Breast epithelium (tissue), 4 donors: ENCODE data around the gene ZNF486. TPM values are rescaled to one million over a fixed set of nuclear protein-coding genes. Genes with fewer than 3 reads are reported as not detected.
"Not testable (repeated sequence)": the region's sequence is repeated elsewhere in the genome, so short reads cannot be mapped to it uniquely, and the experiment has no call there.

ENCODE experiments used
- DNase-seq, 2 donors: peaks; one replicate each; pipeline ENCODE4 v3.0.0-alpha.2; 2019; ENCODE audit warnings: low spot score in 2 of 2
- H3K27ac ChIP-seq, 2 donors: fragments of 200-600 bp; sonication (generic) in 1 of 2; one replicate each; pipeline ENCODE4 v1.5.1; 2016 to 2019; ENCODE audit warnings: mild to moderate bottlenecking in 1 of 2
- H3K27me3 ChIP-seq, 2 donors: fragments of 200-600 bp; sonication (generic) in 1 of 2; one replicate each; pipeline versions ENCODE4 v1.5.1 to v1.6.0; 2017 to 2019; ENCODE audit warnings: control low read depth in 1 of 2, mild to moderate bottlenecking in 1 of 2
- H3K36me3 ChIP-seq: fragments of 200-600 bp; one replicate; pipeline ENCODE4 v1.5.1; 2019
- H3K4me1 ChIP-seq, 2 donors: fragments of 200-600 bp; sonication (generic); one replicate each; pipeline ENCODE4 v1.5.1; 2016 to 2019; ENCODE audit warnings: control low read depth in 1 of 2
- H3K4me3 ChIP-seq, 3 donors: fragments of 200-600 bp; sonication (generic); 1 replicate in 2 of 3; 2 replicates in 1 of 3; pipeline ENCODE4 v1.5.1; 2016 to 2019; ENCODE audit warnings: mild to moderate bottlenecking in 3 of 3, moderate library complexity in 2 of 3
- H3K9me3 ChIP-seq, 2 donors: fragments of 200-600 bp; sonication (generic) in 1 of 2; one replicate each; pipeline ENCODE4 v1.5.1; 2016 to 2019; ENCODE audit warnings: control low read depth in 1 of 2
- CTCF ChIP-seq, 3 donors: fragments of 450-650 bp; IDR thresholded peaks; one replicate each; pipeline ENCODE4 v1.5.1; 2016 to 2017; ENCODE audit warnings: antibody characterized with exemption in 3 of 3, mild to moderate bottlenecking in 3 of 3, moderate library complexity in 3 of 3
- POLR2A ChIP-seq: fragments of 450-650 bp; IDR thresholded peaks from one replicate; pipeline ENCODE4 v1.6.1; 2016; ENCODE audit warnings: antibody characterized with exemption, mild to moderate bottlenecking, moderate library complexity
- POLR2AphosphoS5 ChIP-seq, 3 donors: sonication (generic); formaldehyde crosslinking; IDR thresholded peaks; one replicate each; pipeline ENCODE4 v1.6.1; 2017; ENCODE audit warnings: antibody characterized with exemption in 3 of 3
- intact Hi-C: fragments of 100-400 bp; cut with DNase I; formaldehyde crosslinking; loops from one replicate; pipeline ENCODE4 v1.15.1; 2023; ENCODE audit warnings: low total_unique reads
- total RNA-seq, 3 donors: library from RNA; depleted of rRNA; stranded (reverse); fragments of >200 nt; gene quantifications; one replicate each; pipeline ENCODE4 v1.1.0, GENCODE V29; 2016

ZNF486 gene
- total RNA-seq, 3 donors from 2014 or later = 4.0 to 27.8 (median 14.1) TPM

- Histone ChIP-seq H3K27me3 (no peaks in the 10 kb centered on the region), H3K4me3 (no peak overlapping the region), H3K36me3 (no peaks in the 10 kb centered on the region), H3K9me3 (peaks cover 17 to 41% of the 10 kb centered on the region in 2 donors), H3K27ac (no peak overlapping the region), H3K4me1 (no peaks in the 10 kb centered on the region)
- DNase-seq = no peak
- no peak for TF ChIP-seq POLR2AphosphoS5 (IDR thresholded peaks at IDR 0.05)
- TF ChIP-seq POLR2A = no peak
- no peak for TF ChIP-seq CTCF (IDR thresholded peaks at IDR 0.05)
- intact Hi-C loops = no loop called here
Observed at GRCh38 chr19:20197747-20198146, 30.7 kb downstream of the ZNF486 start.

GRCh38 chr19:20209051-20209450 is 42.0 kb downstream of the ZNF486 start:
- intact Hi-C loops = no loop called here
- TF ChIP-seq POLR2A (no peak), POLR2AphosphoS5 (IDR thresholded peaks at IDR 0.05) (no peak), CTCF (IDR thresholded peaks at IDR 0.05) (no peak)
- Histone ChIP-seq H3K4me1 (no peaks in the 10 kb centered on the region), H3K27me3 (no peaks in the 10 kb centered on the region), H3K4me3 (no peak overlapping the region), H3K36me3 (no peaks in the 10 kb centered on the region), H3K27ac (no peak overlapping the region), H3K9me3 (no peaks in the 10 kb centered on the region)
- no peak for DNase-seq

GRCh38 chr19:20214366-20214765 is 47.4 kb downstream of the ZNF486 start:
- H3K27me3 ChIP-seq, H3K9me3 ChIP-seq, H3K4me1 ChIP-seq, H3K27ac ChIP-seq, H3K36me3 ChIP-seq, H3K4me3 ChIP-seq, DNase-seq, intact Hi-C loops: not testable (repeated sequence)

GRCh38 chr19:20221605-20222004 is 54.6 kb downstream of the ZNF486 start:
- H3K27me3 ChIP-seq, intact Hi-C loops, H3K9me3 ChIP-seq, H3K36me3 ChIP-seq, DNase-seq, H3K27ac ChIP-seq, H3K4me1 ChIP-seq, H3K4me3 ChIP-seq: not testable (repeated sequence)

GRCh38 chr19:20233105-20233504 is 66.1 kb downstream of the ZNF486 start:
- DNase-seq = no peak
- intact Hi-C loops = no loop called here
- Histone ChIP-seq H3K36me3 (no peaks in the 10 kb centered on the region), H3K4me1 (no peaks in the 10 kb centered on the region), H3K9me3 (peaks cover 3 to 12% of the 10 kb centered on the region in 2 donors), H3K27me3 (no peaks in the 10 kb centered on the region), H3K4me3 (no peak overlapping the region), H3K27ac (no peak overlapping the region)
- TF ChIP-seq CTCF (IDR thresholded peaks at IDR 0.05) = no peak
- TF ChIP-seq POLR2A = no peak
- TF ChIP-seq POLR2AphosphoS5 (IDR thresholded peaks at IDR 0.05) = no peak

GRCh38 chr19:20235156-20235555 is 68.1 kb downstream of the ZNF486 start:
- DNase-seq = no peak
- Histone ChIP-seq H3K4me1 (no peaks in the 10 kb centered on the region), H3K9me3 (no peaks in the 10 kb centered on the region), H3K27ac (no peak overlapping the region), H3K27me3 (no peaks in the 10 kb centered on the region), H3K4me3 (no peak overlapping the region), H3K36me3 (no peaks in the 10 kb centered on the region)
- no peak for TF ChIP-seq POLR2A
- TF ChIP-seq CTCF (IDR thresholded peaks at IDR 0.05) = no peak
- no peak for TF ChIP-seq POLR2AphosphoS5 (IDR thresholded peaks at IDR 0.05)
- intact Hi-C loops = no loop called here
